Right lobe of liver (tissue), 6 donors: ENCODE results near the gene PTPRD. TPM values are rescaled to one million over a fixed set of nuclear protein-coding genes. Genes with fewer than 3 reads are reported as not detected.

ENCODE experiments used
- ATAC-seq, 4 donors: fragments of 200-7000 bp; cut with Tn5 transposase; one replicate each; pipeline ENCODE4 v1.9.1; 2020; ENCODE audit warnings: mild to moderate bottlenecking in 4 of 4, moderate library complexity in 4 of 4
- DNase-seq, 3 donors: peaks; one replicate each; pipeline ENCODE4 v3.0.0-alpha.2; 2020
- H3K27ac ChIP-seq, 3 donors: fragments of 200-600 bp; one replicate each; pipeline ENCODE4 v1.8.0; 2022
- H3K27me3 ChIP-seq, 2 donors: fragments of 200-600 bp; one replicate each; pipeline ENCODE4 v1.8.0; 2022
- H3K36me3 ChIP-seq, 4 donors: fragments of 200-600 bp; sonication (generic) in 1 of 4; one replicate each; pipeline versions ENCODE4 v1.5.1 to v1.8.0; 2017 to 2022; ENCODE audit warnings: control low read depth in 1 of 4
- H3K4me1 ChIP-seq, 4 donors: fragments of 200-600 bp; sonication (generic) in 1 of 4; one replicate each; pipeline versions ENCODE4 v1.5.1 to v1.8.0; 2017 to 2022; ENCODE audit warnings: control low read depth in 1 of 4
- H3K4me3 ChIP-seq, 3 donors: fragments of 200-600 bp; one replicate each; pipeline ENCODE4 v1.8.0; 2022
- H3K9me3 ChIP-seq, 4 donors: fragments of 200-600 bp; sonication (generic) in 1 of 4; one replicate each; pipeline versions ENCODE4 v1.5.1 to v1.8.0; 2017 to 2022; ENCODE audit warnings: control low read depth in 1 of 4
- POLR2A ChIP-seq: fragments of 450-650 bp; IDR thresholded peaks from one replicate; pipeline ENCODE4 v1.6.1; 2017; ENCODE audit warnings: antibody characterized with exemption, mild to moderate bottlenecking
- WGBS: methylation state at CpG from one replicate; pipeline ENCODE4 v1.1.6; 2018; ENCODE audit warnings: low coverage, low lambda C conversion rate; ENCODE audit not compliant: insufficient coverage; ENCODE audit errors: missing lambda C conversion rate; 5-methylcytosine and 5-hydroxymethylcytosine counted together
- intact Hi-C, 2 donors: fragments of 100-400 bp; cut with DNase I; formaldehyde crosslinking; loops; one replicate each; pipeline versions ENCODE4 v1.11.2 to v1.14.1; 2022
- total RNA-seq, 6 experiments: library from RNA; depleted of rRNA in 2 of 6; stranded (reverse); fragments of >200 nt in 2 of 6; fragmentation: NEBNext Ultra II Directional in 3 of 6; extraction: Animal tissue kit (Norgen Biotek cat#: 25700) in 3 of 6; gene quantifications; one replicate each; pipeline versions ENCODE4 v1.1.0 to v1.2.4, GENCODE V29; 2016 to 2023
- TF ChIP-seq, protein P1 (sequence below), 4 donors: fragments of 200-600 bp in 3 of 4; fragments of 450-650 bp in 1 of 4; IDR thresholded peaks; one replicate each; pipeline versions ENCODE4 v1.5.1 to v1.8.0; 2016 to 2022; ENCODE audit warnings: antibody characterized with exemption in 4 of 4, mild to moderate bottlenecking in 2 of 4
- donor health status: DM: no; HTN: yes; CAD: no.
- donor health status: DM: no; HTN: no; CAD: no.
- donor health status: DM: no; HTN: no; CAD: no.
- donor health status: DM: no; HTN: yes; CAD: no.
- donor health status: DM: no; HTN: yes; CAD: no.

Gene PTPRD
- total RNA-seq, 6 experiments from 2014 or later, result 5.4 to 29.8 (median 13.9) TPM

DNA sequence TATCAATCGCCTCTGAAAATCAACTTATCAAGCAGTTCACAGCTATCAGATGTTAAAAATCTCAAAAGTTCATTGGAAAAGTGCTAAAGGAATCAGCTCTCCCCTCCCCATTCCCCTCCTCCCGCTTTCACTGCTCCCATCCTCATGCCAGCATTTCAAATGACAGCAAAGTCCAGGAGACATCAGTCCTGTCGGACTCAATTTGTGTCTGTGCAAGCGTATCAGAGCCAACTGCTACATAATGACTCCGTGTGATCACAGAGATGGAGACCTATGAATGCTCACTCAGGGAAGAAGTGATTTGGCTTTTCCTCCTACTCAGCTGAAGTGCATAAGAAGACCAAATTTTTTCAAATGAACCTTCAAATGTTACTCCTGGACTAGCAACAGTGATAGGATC lies 1876.0 kb downstream of the PTPRD start:
- TF ChIP-seq, protein P1, sequence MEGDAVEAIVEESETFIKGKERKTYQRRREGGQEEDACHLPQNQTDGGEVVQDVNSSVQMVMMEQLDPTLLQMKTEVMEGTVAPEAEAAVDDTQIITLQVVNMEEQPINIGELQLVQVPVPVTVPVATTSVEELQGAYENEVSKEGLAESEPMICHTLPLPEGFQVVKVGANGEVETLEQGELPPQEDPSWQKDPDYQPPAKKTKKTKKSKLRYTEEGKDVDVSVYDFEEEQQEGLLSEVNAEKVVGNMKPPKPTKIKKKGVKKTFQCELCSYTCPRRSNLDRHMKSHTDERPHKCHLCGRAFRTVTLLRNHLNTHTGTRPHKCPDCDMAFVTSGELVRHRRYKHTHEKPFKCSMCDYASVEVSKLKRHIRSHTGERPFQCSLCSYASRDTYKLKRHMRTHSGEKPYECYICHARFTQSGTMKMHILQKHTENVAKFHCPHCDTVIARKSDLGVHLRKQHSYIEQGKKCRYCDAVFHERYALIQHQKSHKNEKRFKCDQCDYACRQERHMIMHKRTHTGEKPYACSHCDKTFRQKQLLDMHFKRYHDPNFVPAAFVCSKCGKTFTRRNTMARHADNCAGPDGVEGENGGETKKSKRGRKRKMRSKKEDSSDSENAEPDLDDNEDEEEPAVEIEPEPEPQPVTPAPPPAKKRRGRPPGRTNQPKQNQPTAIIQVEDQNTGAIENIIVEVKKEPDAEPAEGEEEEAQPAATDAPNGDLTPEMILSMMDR (IDR thresholded peaks at IDR 0.05), result no peak
- no peak for TF ChIP-seq POLR2A

DNA sequence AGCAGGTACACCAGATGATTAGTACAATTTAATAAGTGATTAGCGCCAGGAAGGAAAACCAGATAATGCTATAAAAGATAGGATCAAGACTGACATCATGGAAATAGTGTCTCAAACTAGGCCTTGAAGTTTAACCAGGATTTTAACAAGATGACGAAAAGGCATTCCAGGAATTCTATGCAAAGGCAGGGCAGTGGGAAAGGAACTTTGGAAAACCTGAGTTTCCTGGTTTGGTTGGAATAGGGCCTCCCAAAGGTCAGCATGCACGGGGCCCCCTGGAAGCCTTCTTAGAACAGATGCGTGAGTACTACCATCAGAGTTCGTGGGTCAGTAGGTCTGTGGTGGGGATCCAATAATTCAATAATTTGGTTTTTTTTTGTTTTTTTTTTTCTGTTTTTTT lies 1878.0 kb downstream of the PTPRD start:
- no peaks in the 10 kb centered on the region for H3K4me1 ChIP-seq
- TF ChIP-seq POLR2A, result no peak
- TF ChIP-seq, protein P1 (IDR thresholded peaks at IDR 0.05), result no peak
- no peak for DNase-seq
- H3K27ac ChIP-seq, result no peak overlapping the region
- no peak overlapping the region for H3K4me3 ChIP-seq
- intact Hi-C loops, result no loop called here
- no peaks in the 10 kb centered on the region for H3K27me3 ChIP-seq
- H3K9me3 ChIP-seq, result no peaks in the 10 kb centered on the region
- WGBS, result 52% methylated on average over 5 of the region's 5 CpGs
- ATAC-seq, result no peak
- H3K36me3 ChIP-seq, result no peaks in the 10 kb centered on the region

More for the DNA sequence above, 1876.0 kb downstream of the PTPRD start:
- Histone ChIP-seq H3K27ac (no peak overlapping the region), H3K4me1 (no peaks in the 10 kb centered on the region), H3K27me3 (no peaks in the 10 kb centered on the region), H3K9me3 (no peaks in the 10 kb centered on the region), H3K36me3 (no peaks in the 10 kb centered on the region), H3K4me3 (no peak overlapping the region)
- WGBS, result 54% methylated on average over 4 of the region's 5 CpGs
- ATAC-seq, result peak in 1 of 4 donors; percentile 44
- DNase-seq, result no peak
- intact Hi-C loops, result no loop called here

DNA sequence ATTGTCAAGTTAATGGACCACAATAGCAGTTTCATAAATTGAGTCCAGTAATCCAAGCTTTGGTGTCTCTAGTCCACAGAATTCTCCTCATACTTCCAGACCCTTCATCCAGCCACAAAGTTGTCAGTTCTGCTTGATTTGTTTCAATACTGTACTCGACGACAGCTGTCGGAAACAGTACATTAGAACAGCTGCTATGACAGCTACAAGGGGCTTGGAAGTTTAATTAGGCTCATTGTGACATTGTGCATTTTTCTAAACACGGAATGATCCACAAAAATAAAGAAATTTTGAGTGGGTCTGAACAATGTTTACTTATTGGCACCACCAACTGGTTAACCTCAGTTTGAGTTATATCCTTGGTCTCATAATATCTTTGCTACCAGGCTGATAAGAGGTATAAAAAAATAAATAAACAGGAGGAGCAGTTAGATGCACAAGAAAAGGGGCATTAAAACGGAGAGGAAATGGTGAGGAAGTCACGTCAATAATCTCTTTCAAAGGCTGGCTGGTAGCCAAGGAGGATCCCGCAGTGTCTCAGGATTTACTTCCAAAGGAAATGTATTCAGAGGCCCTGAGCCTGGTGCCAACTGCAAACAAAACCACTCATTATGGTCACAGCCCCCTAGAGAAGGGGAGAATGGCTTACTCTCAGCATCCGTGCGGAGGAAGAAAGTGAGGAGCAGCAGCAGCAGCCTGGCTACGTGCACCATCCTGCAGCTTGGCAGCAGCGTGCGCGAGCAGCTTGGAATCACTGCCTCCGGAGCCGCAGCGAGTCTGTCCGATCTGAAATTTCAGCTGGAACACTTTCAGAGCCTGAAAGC lies 1879.5 kb downstream of the PTPRD start:
- no peak for DNase-seq
- H3K4me3 ChIP-seq, result no peak overlapping the region

DNA sequence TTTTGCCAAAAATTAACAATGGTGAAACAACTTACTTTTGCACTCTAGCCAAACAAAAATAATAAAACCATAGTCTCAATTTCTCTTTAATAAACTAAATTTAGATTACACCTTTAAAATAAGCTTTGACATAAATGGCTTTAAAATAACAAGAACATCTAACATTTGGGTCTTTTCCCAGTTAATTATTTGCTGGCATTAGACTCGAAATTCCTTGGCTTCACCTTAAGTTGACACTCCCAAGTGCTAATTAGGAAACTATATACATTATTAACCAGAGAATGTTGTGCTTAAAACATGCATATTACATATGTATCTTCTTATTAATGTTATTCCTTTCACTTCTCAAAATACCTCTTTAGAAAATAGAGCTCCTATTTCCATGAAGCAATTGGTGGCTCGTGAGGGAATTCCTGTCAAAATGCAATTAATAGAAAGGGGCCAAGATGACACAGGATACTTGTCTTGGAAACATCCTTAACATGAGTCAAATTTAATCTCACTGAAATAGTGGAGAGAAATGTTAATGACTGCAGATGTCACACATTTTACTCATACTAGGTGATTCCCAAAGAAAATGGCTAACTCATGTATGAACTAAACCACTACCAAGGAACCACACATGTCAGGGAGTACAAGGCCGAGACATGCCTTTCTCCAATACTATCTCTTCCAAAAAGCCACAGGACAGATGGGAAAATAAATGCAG lies 1880.3 kb downstream of the PTPRD start:
- H3K27ac ChIP-seq, result no peak overlapping the region
- no peaks in the 10 kb centered on the region for H3K9me3 ChIP-seq
- H3K4me1 ChIP-seq, result no peaks in the 10 kb centered on the region
- TF ChIP-seq, protein P1 (IDR thresholded peaks at IDR 0.05), result no peak
- no peak for TF ChIP-seq POLR2A
- no peaks in the 10 kb centered on the region for H3K27me3 ChIP-seq
- H3K4me3 ChIP-seq, result no peak overlapping the region
- WGBS, result 70% methylated on average over 3 of the region's 3 CpGs
- ATAC-seq (no peak), DNase-seq (no peak)
- no peaks in the 10 kb centered on the region for H3K36me3 ChIP-seq
- intact Hi-C loops, result no loop called here

More for the DNA sequence above, 1879.5 kb downstream of the PTPRD start:
- no peak overlapping the region for H3K27ac ChIP-seq
- no peaks in the 10 kb centered on the region for H3K36me3 ChIP-seq
- no peaks in the 10 kb centered on the region for H3K27me3 ChIP-seq
- peak in 3 of 4 donors; percentile 17 to 48 (median 31) for ATAC-seq
- TF ChIP-seq, protein P1 (IDR thresholded peaks at IDR 0.05), result no peak
- no peak for TF ChIP-seq POLR2A
- H3K4me1 ChIP-seq, result no peaks in the 10 kb centered on the region
- 38% methylated on average over 16 of the region's 17 CpGs for WGBS
- H3K9me3 ChIP-seq, result no peaks in the 10 kb centered on the region
- intact Hi-C loops, result no loop called here
